Activated CD8-positive, alpha-beta T cell treated with anti-CD3 and anti-CD28 coated beads for 36 hours (primary cell): ENCODE measurements around the gene CHST8. TPM values are rescaled to one million over a fixed set of nuclear protein-coding genes. Genes with fewer than 3 reads are reported as not detected.
"Not testable (repeated sequence)": the region's sequence is repeated elsewhere in the genome, so short reads cannot be mapped to it uniquely, and the experiment has no call there.

Source experiments
- ATAC-seq: fragments of 200-7000 bp; cut with Tn5 transposase; one replicate; pipeline ENCODE4 v1.10.0; 2021; ENCODE audit warnings: mild to moderate bottlenecking, moderate library complexity
- CTCF ChIA-PET: fragments of 350-600 bp; sonication (Branson Sonifier 250); formaldehyde crosslinking; loops from one replicate; lab custom pipeline; 2021; ENCODE audit warnings: antibody characterized with exemption; lab: Charles Lee
- POLR2A ChIA-PET: fragments of 350-600 bp; sonication (Branson Sonifier 250); formaldehyde crosslinking; loops from one replicate; lab custom pipeline; 2021; ENCODE audit warnings: antibody characterized with exemption; lab: Charles Lee
- DNase-seq: peaks from one replicate; pipeline ENCODE4 v3.0.0-alpha.2; 2020
- H3K27ac Mint-ChIP-seq: one replicate; pipeline ENCODE4 v1.8.0; 2021; ENCODE audit warnings: mild to moderate bottlenecking, mixed read lengths
- H3K27me3 Mint-ChIP-seq: one replicate; pipeline ENCODE4 v1.8.0; 2021; ENCODE audit warnings: mixed read lengths
- H3K36me3 Mint-ChIP-seq: one replicate; pipeline ENCODE4 v1.8.0; 2021; ENCODE audit warnings: low read depth, mixed read lengths
- H3K4me1 Mint-ChIP-seq: one replicate; pipeline ENCODE4 v1.8.0; 2021; ENCODE audit warnings: low read depth, mixed read lengths
- H3K4me3 Mint-ChIP-seq: one replicate; pipeline ENCODE4 v1.8.0; 2021; ENCODE audit warnings: mild to moderate bottlenecking, moderate library complexity, mixed read lengths
- H3K9me3 Mint-ChIP-seq: one replicate; pipeline ENCODE4 v1.8.0; 2021; ENCODE audit warnings: mixed read lengths
- intact Hi-C: fragments of 100-400 bp; cut with micrococcal nuclease; formaldehyde crosslinking; loops from one replicate; pipeline ENCODE4 v1.10.0; 2022
- total RNA-seq, 2 experiments: library from RNA; stranded (reverse); gene quantifications; one replicate each; pipeline ENCODE4 v1.2.3, GENCODE V29; 2021
- TF ChIP-seq, protein P1 (sequence below): fragments of 200-600 bp; IDR thresholded peaks from one replicate; pipeline ENCODE4 v1.8.0; 2022; ENCODE audit warnings: antibody characterized with exemption, mild to moderate bottlenecking

Gene CHST8
- total RNA-seq, 2 experiments from 2014 or later: not detected

DNA sequence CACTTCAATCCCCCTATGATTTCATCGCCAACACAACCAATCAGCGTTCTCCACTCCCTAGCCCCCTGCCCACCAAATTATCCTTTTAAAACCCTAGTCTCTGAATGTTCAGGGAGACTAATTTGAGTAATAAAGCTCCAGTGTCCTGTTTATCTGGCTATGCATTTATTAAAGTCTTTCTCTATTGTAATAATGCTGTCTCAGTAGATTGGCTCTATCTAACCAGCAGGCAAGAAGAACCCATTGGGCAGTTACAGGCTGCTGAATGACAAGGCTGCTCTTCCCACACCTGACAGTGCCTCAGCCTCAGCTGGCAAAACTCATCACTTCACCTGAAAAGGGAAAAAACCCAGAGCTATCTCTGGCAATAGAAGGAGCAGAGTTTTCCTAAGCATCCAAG, 20.2 kb upstream of the CHST8 start:
- Mint-ChIP-seq H3K36me3 (no peaks in the 10 kb centered on the region), H3K4me1 (no peaks in the 10 kb centered on the region), H3K27ac (no peak overlapping the region), H3K4me3 (no peak overlapping the region), H3K9me3 (peaks cover 22% of the 10 kb centered on the region), H3K27me3 (peaks cover 5% of the 10 kb centered on the region)
- ChIA-PET POLR2A (no interaction called here), CTCF (no interaction called here)
- intact Hi-C loops: no loop called here
- TF ChIP-seq, protein P1, sequence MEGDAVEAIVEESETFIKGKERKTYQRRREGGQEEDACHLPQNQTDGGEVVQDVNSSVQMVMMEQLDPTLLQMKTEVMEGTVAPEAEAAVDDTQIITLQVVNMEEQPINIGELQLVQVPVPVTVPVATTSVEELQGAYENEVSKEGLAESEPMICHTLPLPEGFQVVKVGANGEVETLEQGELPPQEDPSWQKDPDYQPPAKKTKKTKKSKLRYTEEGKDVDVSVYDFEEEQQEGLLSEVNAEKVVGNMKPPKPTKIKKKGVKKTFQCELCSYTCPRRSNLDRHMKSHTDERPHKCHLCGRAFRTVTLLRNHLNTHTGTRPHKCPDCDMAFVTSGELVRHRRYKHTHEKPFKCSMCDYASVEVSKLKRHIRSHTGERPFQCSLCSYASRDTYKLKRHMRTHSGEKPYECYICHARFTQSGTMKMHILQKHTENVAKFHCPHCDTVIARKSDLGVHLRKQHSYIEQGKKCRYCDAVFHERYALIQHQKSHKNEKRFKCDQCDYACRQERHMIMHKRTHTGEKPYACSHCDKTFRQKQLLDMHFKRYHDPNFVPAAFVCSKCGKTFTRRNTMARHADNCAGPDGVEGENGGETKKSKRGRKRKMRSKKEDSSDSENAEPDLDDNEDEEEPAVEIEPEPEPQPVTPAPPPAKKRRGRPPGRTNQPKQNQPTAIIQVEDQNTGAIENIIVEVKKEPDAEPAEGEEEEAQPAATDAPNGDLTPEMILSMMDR: no peak
- ATAC-seq (no peak), DNase-seq (no peak)

DNA sequence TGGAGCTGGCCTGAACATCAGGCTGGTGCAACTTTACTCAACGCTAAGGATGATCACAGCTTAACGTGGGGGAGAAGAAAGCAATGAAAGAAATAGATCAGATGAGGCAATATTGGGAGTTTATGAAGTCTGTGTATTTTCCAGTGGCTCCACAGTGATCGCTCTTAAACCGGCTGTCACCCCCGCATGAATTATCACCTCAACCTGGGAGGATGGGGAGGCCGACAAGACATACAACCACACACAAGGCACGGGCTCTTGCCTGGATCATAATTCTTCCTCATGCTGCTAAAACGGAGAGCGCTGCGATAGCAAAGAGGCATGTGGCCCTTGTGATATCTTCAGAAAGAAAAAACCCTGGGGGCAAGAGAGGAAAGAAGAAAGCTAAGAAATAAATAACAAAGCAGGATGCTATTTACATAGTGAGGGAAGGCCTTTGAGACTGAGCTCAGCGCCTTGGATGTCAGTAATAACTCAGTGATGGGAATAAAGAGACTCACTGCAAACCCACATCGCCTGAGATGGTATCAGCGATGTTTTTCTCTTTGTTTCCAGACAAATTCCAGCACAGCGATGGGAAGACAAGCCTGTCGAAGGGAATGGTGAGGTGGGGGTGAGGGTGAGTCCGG, 19.1 kb upstream of the CHST8 start:
- H3K4me1 Mint-ChIP-seq: no peaks in the 10 kb centered on the region
- CTCF ChIA-PET: no interaction called here
- peaks cover 5% of the 10 kb centered on the region for H3K27me3 Mint-ChIP-seq
- intact Hi-C loops: no loop called here
- DNase-seq: no peak
- TF ChIP-seq, protein P1: no peak
- no peak overlapping the region for H3K4me3 Mint-ChIP-seq
- no peaks in the 10 kb centered on the region for H3K36me3 Mint-ChIP-seq
- peaks cover 22% of the 10 kb centered on the region for H3K9me3 Mint-ChIP-seq
- ATAC-seq: no peak
- POLR2A ChIA-PET: no interaction called here
- no peak overlapping the region for H3K27ac Mint-ChIP-seq

DNA sequence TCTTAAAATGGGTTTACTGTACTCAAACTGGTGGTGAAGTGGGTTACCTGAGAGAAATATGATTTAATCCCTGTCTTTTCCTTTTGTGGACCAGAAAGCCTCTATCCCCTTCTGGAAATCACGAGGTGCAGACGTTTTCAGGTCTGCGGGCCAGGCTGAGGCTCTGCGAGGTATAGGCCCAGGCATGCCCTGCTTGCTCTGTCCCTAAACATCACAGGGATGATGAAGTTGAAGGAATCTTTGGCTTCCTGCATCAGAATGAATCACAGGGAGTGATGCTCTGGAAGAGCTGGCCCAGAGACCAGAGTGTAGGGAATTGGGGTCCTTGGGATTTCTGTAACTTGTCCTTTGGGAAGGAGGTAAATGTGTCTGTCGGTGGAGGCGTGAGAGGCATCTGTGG, 18.4 kb upstream of the CHST8 start:
- no peaks in the 10 kb centered on the region for H3K36me3 Mint-ChIP-seq
- DNase-seq (no peak), ATAC-seq (no peak)
- intact Hi-C loops: no loop called here
- no peak overlapping the region for H3K27ac Mint-ChIP-seq
- peaks cover 5% of the 10 kb centered on the region for H3K27me3 Mint-ChIP-seq
- peaks cover 22% of the 10 kb centered on the region for H3K9me3 Mint-ChIP-seq
- ChIA-PET POLR2A (no interaction called here), CTCF (no interaction called here)
- H3K4me1 Mint-ChIP-seq: no peaks in the 10 kb centered on the region
- no peak overlapping the region for H3K4me3 Mint-ChIP-seq
- TF ChIP-seq, protein P1: no peak

DNA sequence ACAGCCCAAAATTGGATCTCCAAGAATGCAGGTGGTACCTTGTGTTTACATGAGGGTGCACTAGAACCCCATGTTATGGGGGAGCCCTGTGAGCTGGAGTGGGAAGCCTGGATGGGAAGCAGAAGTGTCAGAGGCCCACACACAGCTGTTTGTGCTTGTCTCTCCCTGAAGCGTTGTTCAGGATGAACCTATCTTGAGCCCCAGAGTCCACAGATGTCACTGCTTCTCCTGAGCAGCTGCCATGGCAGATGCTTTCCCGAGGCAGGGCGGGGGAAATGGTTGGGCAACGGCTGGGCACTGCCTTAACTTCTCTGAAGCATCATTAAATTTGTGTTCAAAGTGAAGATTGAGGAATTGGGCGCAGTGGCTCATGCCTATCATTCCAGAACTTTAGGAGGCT, 17.1 kb upstream of the CHST8 start:
- peaks cover 24% of the 10 kb centered on the region for H3K9me3 Mint-ChIP-seq
- H3K27me3 Mint-ChIP-seq: peaks cover 2% of the 10 kb centered on the region
- H3K4me3 Mint-ChIP-seq: no peak overlapping the region
- no peak overlapping the region for H3K27ac Mint-ChIP-seq
- intact Hi-C loops: no loop called here
- POLR2A ChIA-PET: no interaction called here
- DNase-seq (no peak), ATAC-seq (no peak)
- no peaks in the 10 kb centered on the region for H3K36me3 Mint-ChIP-seq
- TF ChIP-seq, protein P1: no peak
- H3K4me1 Mint-ChIP-seq: no peaks in the 10 kb centered on the region
- CTCF ChIA-PET: no interaction called here

DNA sequence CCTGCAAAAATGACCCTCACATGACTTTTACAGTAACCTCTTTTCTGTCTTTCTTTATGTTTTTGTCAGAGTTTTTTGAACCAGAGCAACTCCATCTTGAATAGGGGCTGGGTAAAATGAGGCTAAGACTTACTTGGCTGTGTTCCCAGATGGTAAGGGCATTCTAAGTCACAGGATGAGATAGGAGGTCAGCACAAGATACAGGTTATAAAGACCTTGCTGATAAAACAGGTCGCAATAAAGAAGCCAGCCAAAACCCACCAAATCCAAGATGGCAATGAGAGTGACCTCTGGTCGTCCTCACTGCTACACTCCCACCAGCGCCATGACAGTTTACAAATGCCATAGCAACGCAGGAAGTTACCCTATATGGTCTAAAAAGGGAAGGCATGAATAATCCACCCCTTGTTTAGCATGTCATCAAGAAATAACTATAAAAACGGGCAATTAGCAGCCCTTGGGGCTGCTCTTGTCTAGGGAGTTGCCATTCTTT, 15.9 kb upstream of the CHST8 start:
- H3K36me3 Mint-ChIP-seq, CTCF ChIA-PET, H3K4me3 Mint-ChIP-seq, DNase-seq, H3K27me3 Mint-ChIP-seq, H3K4me1 Mint-ChIP-seq, intact Hi-C loops, H3K27ac Mint-ChIP-seq, ATAC-seq: not testable (repeated sequence)
- peaks cover 27% of the 10 kb centered on the region for H3K9me3 Mint-ChIP-seq
- POLR2A ChIA-PET: interaction anchor here (0.6 kb wide), 1 partner anchor 573 kb away, joined by 4 read pairs; no protein-coding TSS in a partner anchor
